GM21390 (cell line): Measurements from ENCODE around the gene GPATCH4.
"Not testable (repeated sequence)": the region's sequence is repeated elsewhere in the genome, so short reads cannot be mapped to it uniquely, and the experiment has no call there.

Experiments
- ATAC-seq: cut with Tn5 transposase; IDR thresholded peaks from one replicate; pipeline ENCODE4 v1.9.1; 2021; ENCODE audit not compliant: unreplicated experiment

Gene GPATCH4

GRCh38 chr1:156598731-156599432 lies 2.4 kb downstream of the GPATCH4 start:
- no peak for ATAC-seq

GRCh38 chr1:156598125-156598524 lies 3.2 kb downstream of the GPATCH4 start:
- no peak for ATAC-seq

DNA sequence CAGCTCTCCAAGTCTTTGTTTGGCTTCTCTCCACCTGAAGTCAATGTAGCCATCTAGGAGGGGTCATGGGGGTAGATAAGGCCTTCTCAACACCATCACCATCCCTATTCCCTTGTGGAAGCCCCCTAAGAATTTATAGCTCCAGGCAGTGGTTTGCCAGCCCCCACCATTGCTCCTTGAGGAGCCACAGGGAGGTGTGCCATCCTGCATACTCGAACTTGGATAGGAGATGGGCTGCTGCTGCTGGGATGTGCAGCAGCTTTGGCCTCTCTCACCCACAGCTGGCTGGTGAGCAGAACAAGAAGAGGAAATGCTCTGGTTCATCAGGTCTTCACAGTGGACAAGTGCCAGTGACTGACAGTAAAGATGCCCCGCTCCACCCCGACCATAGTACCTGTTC lies 4.9 kb downstream of the GPATCH4 start:
- no peak for ATAC-seq

GRCh38 chr1:156595016-156595415 lies 6.3 kb downstream of the GPATCH4 start:
- no peak for ATAC-seq

GRCh38 chr1:156594190-156594589 lies 7.1 kb downstream of the GPATCH4 start:
- ATAC-seq: no peak

GRCh38 chr1:156593661-156593989 lies 7.7 kb downstream of the GPATCH4 start:
- ATAC-seq: no peak

DNA sequence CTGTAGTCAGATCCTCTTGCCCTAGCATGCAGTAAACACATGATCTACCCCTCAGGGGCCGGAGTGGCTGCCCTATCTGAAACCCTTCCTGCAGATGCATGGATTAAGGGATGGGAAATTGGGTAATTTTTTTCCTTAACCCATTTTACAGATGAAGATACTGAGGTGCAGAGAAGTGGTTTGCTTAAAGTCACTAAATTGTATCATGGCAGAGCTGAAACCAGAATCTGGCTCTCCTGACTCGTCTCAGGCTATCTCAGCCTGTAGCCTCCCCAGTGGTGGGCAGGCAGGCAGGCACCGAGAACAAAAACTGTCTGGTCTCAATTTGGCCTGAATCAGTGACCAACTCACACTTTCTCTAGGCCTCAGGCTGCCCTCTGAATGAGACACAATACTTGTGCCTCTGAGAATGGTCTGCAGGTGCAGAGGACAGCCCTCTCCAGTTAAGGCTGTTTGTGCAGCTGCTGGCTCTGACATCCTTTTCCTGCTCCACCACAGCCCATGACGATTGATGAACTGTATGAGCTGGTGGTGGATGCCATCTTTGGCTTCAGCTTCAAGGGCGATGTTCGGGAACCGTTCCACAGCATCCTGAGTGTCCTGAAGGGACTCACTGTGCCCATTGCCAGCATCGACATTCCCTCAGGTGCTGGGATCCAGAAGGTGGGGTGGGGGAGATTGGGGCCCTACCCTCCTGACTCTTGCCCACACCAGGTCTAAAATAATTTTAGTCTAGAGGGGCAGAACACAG lies 8.2 kb downstream of the GPATCH4 start:
- ATAC-seq: no peak

DNA sequence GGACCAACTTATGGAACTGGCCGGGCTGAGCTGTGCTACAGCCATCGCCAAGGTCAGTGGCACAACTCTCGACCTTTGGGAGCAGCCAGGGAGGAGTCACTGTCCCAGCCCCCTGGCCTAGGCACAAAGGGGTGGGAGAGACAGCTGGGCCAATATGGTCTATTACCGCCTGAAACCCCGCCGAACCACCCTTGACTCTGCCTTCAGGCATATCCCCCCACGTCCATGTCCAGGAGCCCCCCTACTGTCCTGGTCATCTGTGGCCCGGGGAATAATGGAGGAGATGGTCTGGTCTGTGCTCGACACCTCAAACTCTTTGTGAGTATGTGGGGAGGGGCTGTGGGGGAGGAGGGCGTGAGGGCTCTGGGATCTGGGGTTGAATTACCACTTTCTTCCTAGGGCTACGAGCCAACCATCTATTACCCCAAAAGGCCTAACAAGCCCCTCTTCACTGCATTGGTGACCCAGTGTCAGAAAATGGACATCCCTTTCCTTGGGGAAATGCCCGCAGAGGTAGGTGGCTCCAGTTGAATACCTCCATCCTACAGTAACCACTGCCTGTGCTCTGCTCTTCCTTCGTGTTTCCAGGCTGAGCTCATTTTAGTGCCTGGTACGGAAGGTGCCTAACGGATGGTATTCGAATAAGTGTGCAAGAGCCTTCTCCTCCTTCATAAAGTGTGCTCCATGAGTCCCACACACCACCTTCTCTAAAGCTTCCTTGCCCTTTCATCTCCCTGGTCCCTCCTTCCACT lies 8.9 kb downstream of the GPATCH4 start:
- ATAC-seq: no peak

GRCh38 chr1:156591432-156592157 lies 9.7 kb downstream of the GPATCH4 start, which contains the start of gene NAXE:
Gene NAXE (plus strand): TSS chr1:156591776. CDS start chr1:156591805, 29 bp downstream.
- ATAC-seq: peak; percentile 87

DNA sequence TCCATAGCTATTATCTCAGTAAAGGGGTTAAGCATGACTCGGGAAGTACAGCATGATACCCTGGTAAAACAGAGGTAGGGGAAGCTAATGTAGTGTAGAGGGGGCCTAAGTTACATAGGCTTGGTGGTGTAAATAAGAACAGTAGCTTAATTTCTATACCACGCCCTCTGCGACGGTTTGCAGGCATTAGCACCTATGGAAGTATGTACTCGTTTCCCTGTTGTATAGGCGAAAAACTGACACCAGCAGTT lies 10.2 kb downstream of the GPATCH4 start:
- ATAC-seq: no peak

GRCh38 chr1:156590326-156591180 lies 10.7 kb downstream of the GPATCH4 start:
- no peak for ATAC-seq

- no peak for ATAC-seq
Measured at GRCh38 chr1:156589546-156589945, 11.7 kb downstream of the GPATCH4 start.

DNA sequence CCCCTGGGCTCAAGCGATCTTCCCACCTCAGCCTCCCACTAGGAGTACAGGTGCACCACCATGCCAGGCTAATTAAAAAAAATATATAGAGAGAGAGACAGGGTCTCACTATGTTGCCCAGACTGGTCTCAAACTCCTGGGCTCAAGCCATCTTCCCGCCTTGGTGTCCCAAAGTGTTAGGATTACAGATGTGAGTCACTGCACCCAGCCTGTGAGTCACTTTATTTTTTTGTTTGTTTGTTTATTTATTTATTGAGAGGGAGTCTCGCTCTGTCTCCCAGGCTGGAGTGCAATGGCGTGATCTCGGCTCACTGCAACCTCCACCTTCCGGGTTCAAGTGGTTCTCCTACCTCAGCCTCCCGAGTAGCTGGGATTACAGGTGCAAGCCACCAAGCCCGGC lies 13.4 kb downstream of the GPATCH4 start:
- not testable (repeated sequence) for ATAC-seq

DNA sequence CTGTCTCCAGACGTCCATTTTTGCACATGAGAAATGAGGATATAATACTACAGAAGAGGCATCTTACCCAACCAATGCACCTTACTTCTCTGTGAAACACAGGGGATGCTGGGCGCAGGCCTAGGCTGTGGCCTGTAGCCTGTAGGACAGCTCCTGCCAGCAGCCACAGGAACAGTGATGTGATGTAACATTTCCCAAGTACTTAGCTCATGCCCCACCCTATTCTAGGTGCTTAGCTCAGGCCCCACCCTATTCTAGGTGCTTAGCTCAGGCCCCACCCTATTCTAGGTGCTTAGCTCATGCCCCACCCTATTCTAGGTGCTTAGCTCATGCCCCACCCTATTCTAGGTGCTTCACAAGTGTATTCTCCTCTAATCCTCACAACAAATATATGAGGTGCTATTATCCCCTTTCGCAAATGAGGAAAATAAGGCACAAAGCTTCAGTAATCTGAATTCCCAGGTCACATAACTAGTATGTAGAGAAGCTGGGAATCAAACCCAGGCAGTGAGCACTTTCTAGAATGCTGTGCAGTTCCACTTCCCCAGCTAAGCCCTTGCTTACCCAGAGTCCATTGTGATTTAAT lies 14.3 kb downstream of the GPATCH4 start:
- no peak for ATAC-seq

GRCh38 chr1:156586323-156586722 lies 15.0 kb downstream of the GPATCH4 start:
- no peak for ATAC-seq

DNA sequence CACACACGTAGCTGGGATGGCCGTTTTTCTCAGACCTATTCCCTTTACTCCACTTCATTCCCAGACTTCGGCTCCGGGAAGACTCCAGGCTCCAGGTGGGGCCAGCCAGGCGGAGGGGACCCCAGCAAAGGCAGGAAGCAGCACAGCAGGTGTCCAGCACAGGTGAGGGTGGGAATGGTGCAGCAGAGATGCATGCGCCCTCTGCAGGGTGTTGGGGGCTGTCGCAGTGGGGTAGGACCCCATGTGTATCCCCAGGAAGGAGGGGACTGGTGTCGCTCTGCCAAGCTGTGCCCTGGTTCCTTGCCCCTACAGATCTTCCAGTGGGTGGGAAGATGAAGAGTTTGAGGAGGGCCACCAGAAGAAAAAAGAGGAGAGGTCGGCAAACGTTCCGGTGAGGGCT lies 16.5 kb downstream of the GPATCH4 start:
- no peak for ATAC-seq

- no peak for ATAC-seq
Measured at GRCh38 chr1:156583821-156584622, 17.3 kb downstream of the GPATCH4 start.

GRCh38 chr1:156582388-156583017 lies 18.8 kb downstream of the GPATCH4 start:
- no peak for ATAC-seq
